Measurements from ENCODE around the gene ARL3. TPM values are rescaled to one million over a fixed set of nuclear protein-coding genes. Genes with fewer than 3 reads are reported as not detected.
"Not testable (repeated sequence)": the region's sequence is repeated elsewhere in the genome, so short reads cannot be mapped to it uniquely, and the experiment has no call there.

The ARL3 gene
- total RNA-seq, 2 experiments from 2014 or later: 5.3 to 6.2 TPM

- ChIA-PET POLR2A (interaction anchor here (0.5 to 5.0 kb wide), 10 partner anchors 9 to 372 kb away, joined by 3 to 27 read pairs (median 4); partner anchors contain the start of genes ARL3, SFXN2 and TRIM8), CTCF (interaction anchor here (0.9 to 4.9 kb wide), 4 partner anchors 9 to 74 kb away, joined by 3 to 34 read pairs (median 4); no protein-coding TSS in a partner anchor)
- peak; percentile 98 for DNase-seq
- H3K9me3 Mint-ChIP-seq: peaks cover 4% of the 10 kb centered on the region
- peaks cover 36% of the 10 kb centered on the region for H3K4me1 Mint-ChIP-seq (ENCODE audit: low read depth)
- peak within 1 kb of the TSS; percentile 95 for H3K4me3 Mint-ChIP-seq
- TF ChIP-seq CTCF (IDR thresholded peaks at IDR 0.05): no peak
- H3K36me3 Mint-ChIP-seq (ENCODE audit: low read depth): peaks cover 9% of the 10 kb centered on the region
- intact Hi-C loops (cut with micrococcal nuclease): no loop called here
- peak; percentile 98 for ATAC-seq
- no peaks in the 10 kb centered on the region for H3K27me3 Mint-ChIP-seq
- H3K27ac Mint-ChIP-seq: peak within 1 kb of the TSS; percentile 94
These were observed 29.6 kb upstream of the ARL3 start, which contains the start of gene WBP1L for GRCh38 chr10:102743588-102744373. Gene WBP1L, plus strand, starts transcription at chr10:102743948. Its CDS starts 106 bp downstream, at chr10:102744054.

DNA sequence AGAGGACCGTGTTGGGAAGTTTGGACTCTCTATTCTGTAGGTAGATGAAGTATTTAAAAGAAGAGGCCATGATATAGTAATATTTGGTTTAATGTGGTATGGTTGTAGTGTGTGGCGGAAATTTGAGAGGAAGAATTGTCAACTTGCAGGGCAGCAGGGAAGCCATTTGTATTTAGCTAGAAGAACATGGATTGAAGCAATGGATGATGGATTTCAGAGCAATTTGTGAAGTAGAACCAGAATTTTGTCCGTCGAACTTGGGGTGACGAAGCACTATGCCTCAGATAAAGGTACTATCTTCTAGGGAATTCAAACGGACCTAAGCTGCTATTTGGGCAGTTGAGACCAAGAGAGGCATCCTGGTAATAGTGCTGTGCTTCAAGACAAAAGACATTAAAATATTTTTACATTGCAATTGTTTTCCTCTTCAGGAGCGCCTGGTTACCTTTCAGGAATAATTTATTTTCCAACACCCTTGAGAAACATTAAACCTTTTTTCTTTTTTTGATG, 28.9 kb upstream of the ARL3 start:
- intact Hi-C loops (cut with micrococcal nuclease): no loop called here
- no peaks in the 10 kb centered on the region for H3K27me3 Mint-ChIP-seq
- peak overlapping the region; percentile 94 for H3K27ac Mint-ChIP-seq
- POLR2A ChIA-PET: interaction anchor here (1.0 to 5.0 kb wide), 7 partner anchors 10 to 99 kb away, joined by 3 to 27 read pairs (median 4); partner anchors contain the start of genes ARL3, SFXN2 and TRIM8
- TF ChIP-seq CTCF (IDR thresholded peaks at IDR 0.05): no peak
- peaks cover 2% of the 10 kb centered on the region for H3K36me3 Mint-ChIP-seq (ENCODE audit: low read depth)
- peak overlapping the region; percentile 95 for H3K4me3 Mint-ChIP-seq
- H3K4me1 Mint-ChIP-seq (ENCODE audit: low read depth): peaks cover 30% of the 10 kb centered on the region
- peaks cover 4% of the 10 kb centered on the region for H3K9me3 Mint-ChIP-seq
- CTCF ChIA-PET: interaction anchor here (1.2 to 4.9 kb wide), 3 partner anchors 10 to 73 kb away, joined by 3 to 34 read pairs (median 4); no protein-coding TSS in a partner anchor
- no peak for DNase-seq
- peak; percentile 2 for ATAC-seq

DNA sequence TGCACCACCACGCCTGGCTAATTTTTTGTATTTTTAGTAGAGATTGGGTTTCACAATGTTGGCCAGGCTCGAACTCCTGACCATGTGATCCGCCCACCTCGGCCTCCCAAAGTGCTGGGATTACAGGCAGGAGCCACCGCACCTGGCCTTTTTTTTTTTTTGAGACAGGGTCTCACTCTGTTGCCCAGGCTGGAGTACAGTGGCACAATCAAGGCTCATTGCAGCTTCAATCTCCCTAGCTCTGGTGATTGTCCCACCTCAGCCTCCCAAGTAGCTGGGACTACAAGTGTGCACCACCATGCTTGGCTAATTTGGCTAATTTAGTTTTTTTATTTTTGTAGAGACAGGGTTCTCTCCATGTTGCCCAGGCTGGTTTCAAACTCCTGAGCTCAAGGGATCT, 28.1 kb upstream of the ARL3 start:
- intact Hi-C loops (cut with micrococcal nuclease); H3K27me3 Mint-ChIP-seq; ATAC-seq; H3K9me3 Mint-ChIP-seq; H3K27ac Mint-ChIP-seq; DNase-seq; H3K4me3 Mint-ChIP-seq; H3K36me3 Mint-ChIP-seq (ENCODE audit: low read depth): not testable (repeated sequence)
- CTCF ChIA-PET: interaction anchor here (1.6 to 4.9 kb wide), 2 partner anchors 11 to 23 kb away, joined by 4 to 34 read pairs; no protein-coding TSS in a partner anchor
- POLR2A ChIA-PET: interaction anchor here (1.0 to 5.0 kb wide), 3 partner anchors 9 to 90 kb away, joined by 3 to 27 read pairs (median 4); partner anchors contain the start of genes ARL3 and SFXN2
- H3K4me1 Mint-ChIP-seq (ENCODE audit: low read depth): peaks cover 30% of the 10 kb centered on the region

- ATAC-seq (no peak), DNase-seq (no peak)
- CTCF ChIA-PET: interaction anchor here (1.5 to 4.9 kb wide), 3 partner anchors 11 to 176 kb away, joined by 4 to 34 read pairs (median 8); partner anchors contain the start of gene CNNM2
- no peak for TF ChIP-seq CTCF (IDR thresholded peaks at IDR 0.05)
- Mint-ChIP-seq H3K27me3 (no peaks in the 10 kb centered on the region), H3K27ac (no peak overlapping the region), H3K36me3 (ENCODE audit: low read depth) (peaks cover 2% of the 10 kb centered on the region), H3K4me3 (no peak overlapping the region), H3K4me1 (ENCODE audit: low read depth) (peaks cover 28% of the 10 kb centered on the region), H3K9me3 (peaks cover 4% of the 10 kb centered on the region)
- intact Hi-C loops (cut with micrococcal nuclease): no loop called here
- POLR2A ChIA-PET: interaction anchor here (1.0 to 5.0 kb wide), 4 partner anchors 9 to 91 kb away, joined by 3 to 27 read pairs (median 4); partner anchors contain the start of genes ARL3 and SFXN2
These were observed 27.6 kb upstream of the ARL3 start for GRCh38 chr10:102741726-102742237.

DNA sequence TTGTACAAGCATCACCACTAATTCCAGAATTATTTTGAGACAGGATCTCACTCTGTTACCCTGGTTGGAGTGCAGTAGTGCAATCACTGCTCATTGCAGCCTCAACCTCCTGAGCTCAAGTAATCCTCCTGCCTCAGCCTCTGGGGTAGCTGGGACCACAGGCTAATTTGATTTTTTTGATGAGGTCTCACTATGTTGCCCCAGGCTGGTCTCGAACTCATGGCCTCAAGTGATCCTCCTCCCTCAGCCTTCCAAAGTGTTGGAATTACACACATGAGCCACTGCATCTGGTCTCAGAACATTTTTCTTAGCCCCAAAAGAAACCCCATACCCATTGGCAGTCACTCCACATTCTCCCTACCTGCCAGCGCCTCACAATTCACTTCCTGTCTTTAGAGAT, 26.0 kb upstream of the ARL3 start:
- Mint-ChIP-seq H3K9me3 (peaks cover 4% of the 10 kb centered on the region), H3K4me3 (no peak overlapping the region), H3K27ac (no peak overlapping the region), H3K4me1 (ENCODE audit: low read depth) (peaks cover 12% of the 10 kb centered on the region), H3K36me3 (ENCODE audit: low read depth) (peaks cover 3% of the 10 kb centered on the region), H3K27me3 (no peaks in the 10 kb centered on the region)
- POLR2A ChIA-PET: interaction anchor here (1.5 kb wide), 1 partner anchor 21 kb away, joined by 4 read pairs; no protein-coding TSS in a partner anchor
- CTCF ChIA-PET: interaction anchor here (0.9 to 2.1 kb wide), 4 partner anchors 12 to 178 kb away, joined by 4 to 8 read pairs (median 6); partner anchors contain the start of genes ARL3, CNNM2 and SFXN2
- DNase-seq (no peak), ATAC-seq (no peak)
- intact Hi-C loops (cut with micrococcal nuclease): no loop called here
- no peak for TF ChIP-seq CTCF (IDR thresholded peaks at IDR 0.05)

All from activated CD8-positive, alpha-beta T cell treated with anti-CD3 and anti-CD28 coated beads for 36 hours (primary cell).